ENCODE results near the gene SNCAIP. TPM values are rescaled to one million over a fixed set of nuclear protein-coding genes. Genes with fewer than 3 reads are reported as not detected.

SNCAIP gene
- total RNA-seq, 1 experiment from 2014 or later: 3.0 TPM

DNA sequence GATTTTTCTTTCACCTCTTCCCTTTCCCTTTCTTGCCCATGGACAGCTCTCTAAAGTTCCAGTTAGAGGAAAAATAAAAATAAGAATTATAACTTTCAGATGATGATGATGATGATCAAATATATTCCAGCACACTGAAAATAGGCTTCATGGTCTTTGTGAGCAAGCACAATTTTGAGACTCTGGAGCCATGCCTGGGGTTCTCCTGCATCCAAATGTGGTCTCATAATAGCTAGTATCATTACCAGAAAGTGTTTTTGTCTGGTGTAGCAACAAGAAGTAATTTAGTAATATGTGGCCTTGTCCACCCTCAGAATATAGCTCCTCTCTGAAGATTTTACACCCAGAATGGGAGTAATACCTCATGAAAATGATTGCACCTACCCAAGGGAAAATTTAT lies 150.4 kb downstream of the SNCAIP start:
- H2BK15ac ChIP-seq (ENCODE audit: low read depth, low read length): no peak overlapping the region
- peaks cover 32 to 60% of the 10 kb centered on the region in 2 experiments for H3K4me1 Mint-ChIP-seq
- H3K14ac ChIP-seq (ENCODE audit: insufficient read depth, low read length): no peak overlapping the region
- no peak overlapping the region for H4K8ac ChIP-seq (replicated peaks; ENCODE audit: insufficient read length, low read depth, low read length)
- H3K23me2 ChIP-seq (ENCODE audit: insufficient read length, low read depth, low read length, poor library complexity, severe bottlenecking): no peaks in the 10 kb centered on the region
- DNase-seq: no peak
- no peaks in the 10 kb centered on the region for H3K9me3 Mint-ChIP-seq
- no peak for TF ChIP-seq CTCF (conservative IDR thresholded peaks at IDR 0.05)
- H3K27ac ChIP-seq (ENCODE audit: insufficient read length, low read depth, low read length): no peak overlapping the region
- H2BK120ac ChIP-seq (ENCODE audit: low read depth, low read length, poor library complexity, severe bottlenecking): no peak overlapping the region
- no peaks in the 10 kb centered on the region for H3K9me3 ChIP-seq (ENCODE audit: control insufficient read depth, low read depth, low read length)
- no peak overlapping the region for H3K4me3 Mint-ChIP-seq
- H3K27me3 ChIP-seq (ENCODE audit: insufficient read depth, low read length): no peaks in the 10 kb centered on the region
- no peak overlapping the region for H3K23ac ChIP-seq (ENCODE audit: insufficient read length, low read depth, low read length)
- H3K79me1 ChIP-seq (ENCODE audit: insufficient read depth, low read depth, low read length, poor library complexity, severe bottlenecking): no peaks in the 10 kb centered on the region
- no peak overlapping the region for H4K91ac ChIP-seq (ENCODE audit: insufficient read length, low read depth, low read length)
- H2AK5ac ChIP-seq (ENCODE audit: insufficient read length, low read length): no peak overlapping the region
- no peak overlapping the region for H2BK12ac ChIP-seq (ENCODE audit: insufficient read length, low read depth, low read length)
- H4K5ac ChIP-seq (ENCODE audit: insufficient read length, low read depth, low read length): no peak overlapping the region
- peaks cover 0 to 3% (median 0%) of the 10 kb centered on the region in 3 experiments; a peak in 3 of 7 replicates for H3K36me3 Mint-ChIP-seq (ENCODE audit: insufficient read depth in 1 of 3, low read depth in 3 of 3)
- H3K18ac ChIP-seq (ENCODE audit: insufficient read length, low read depth, low read length): no peak overlapping the region
- H2BK20ac ChIP-seq (ENCODE audit: low read depth, low read length, poor library complexity, severe bottlenecking): no peak overlapping the region
- H3K4me1 ChIP-seq (ENCODE audit: insufficient read depth, low read length): no peaks in the 10 kb centered on the region; the same call in 1 of the 2 replicates
- H3K4ac ChIP-seq (ENCODE audit: low read depth, low read length): no peak overlapping the region
- H3K9ac ChIP-seq (ENCODE audit: extremely low read depth, insufficient read length, low read length): no peak overlapping the region
- no peak overlapping the region for H3K4me2 ChIP-seq (ENCODE audit: insufficient read depth, insufficient read length, low read length)
- H3T11ph ChIP-seq (ENCODE audit: low read length): no peak overlapping the region
- H3K27ac Mint-ChIP-seq: 0 out of 7 replicates have a peak overlapping the region, but pooled peaks of 1 of the 3 experiments have one; percentile 36
- no peaks in the 10 kb centered on the region for H4K20me1 ChIP-seq (ENCODE audit: control insufficient read depth, insufficient read depth, insufficient read length)
- H3K27me3 Mint-ChIP-seq (ENCODE audit: low read depth): no peaks in the 10 kb centered on the region
- no peak overlapping the region for H2BK5ac ChIP-seq (ENCODE audit: insufficient read length, low read length)
- H3K79me2 ChIP-seq (ENCODE audit: insufficient read depth, low read length): no peaks in the 10 kb centered on the region
- H2AFZ ChIP-seq (ENCODE audit: low read length): no peak overlapping the region
- no peak overlapping the region for H3K56ac ChIP-seq (ENCODE audit: insufficient read length, low read depth, low read length)
